NCI-H1436 (cell line): ENCODE measurements around the gene LTB.
A peak's percentile ranks its signal among the peaks of the same experiment; 100 is the strongest.
"Not testable (repeated sequence)": the region's sequence is repeated elsewhere in the genome, so short reads cannot be mapped to it uniquely, and the experiment has no call there.

Experiments used
- DNase-seq: peaks from one replicate; lab custom pipeline; 2025; lab: John Stamatoyannopoulos, UW

LTB gene

GRCh38 chr6:31609519-31610406 lies 27.5 kb upstream of the LTB start:
- DNase-seq, result peak; percentile 18

- no peak for DNase-seq
Observed at GRCh38 chr6:31607317-31607716, 25.1 kb upstream of the LTB start.

GRCh38 chr6:31597006-31597405 lies 14.8 kb upstream of the LTB start:
- peak; percentile 8 for DNase-seq

- DNase-seq, result no peak
Observed at GRCh38 chr6:31592396-31592771, 10.2 kb upstream of the LTB start.

GRCh38 chr6:31590691-31591090 lies 8.5 kb upstream of the LTB start:
- not testable (repeated sequence) for DNase-seq

GRCh38 chr6:31588871-31589650 lies 6.8 kb upstream of the LTB start:
- DNase-seq, result no peak

GRCh38 chr6:31587791-31588777 lies 5.9 kb upstream of the LTB start:
- no peak for DNase-seq

GRCh38 chr6:31586599-31587281 lies 4.5 kb upstream of the LTB start:
- no peak for DNase-seq

- DNase-seq, result no peak
Observed at GRCh38 chr6:31586008-31586407, 3.8 kb upstream of the LTB start, which contains the start of gene LST1. LST1 (plus strand) TSS chr6:31586277; CDS start chr6:31587300, 1,023 bp downstream.

- no peak for DNase-seq
Observed at GRCh38 chr6:31585491-31585890, 3.3 kb upstream of the LTB start.

- DNase-seq, result no peak
Observed at GRCh38 chr6:31581434-31582229, 592 bp downstream of the LTB start.

- peak; percentile 62 for DNase-seq
Observed at GRCh38 chr6:31580807-31581433, 1.3 kb downstream of the LTB start.

GRCh38 chr6:31580438-31580740 lies 1.8 kb downstream of the LTB start:
- DNase-seq, result no peak

- no peak for DNase-seq
Observed at GRCh38 chr6:31579546-31580437, 2.4 kb downstream of the LTB start.

GRCh38 chr6:31579119-31579505 lies 3.1 kb downstream of the LTB start:
- no peak for DNase-seq

- DNase-seq, result no peak
Observed at GRCh38 chr6:31578184-31579118, 3.8 kb downstream of the LTB start.

- DNase-seq, result no peak
Observed at GRCh38 chr6:31577579-31577966, 4.7 kb downstream of the LTB start.
